ENCODE measurements around the gene PSMC3IP. TPM values are rescaled to one million over a fixed set of nuclear protein-coding genes. Genes with fewer than 3 reads are reported as not detected.

The PSMC3IP gene
- total RNA-seq, 1 experiment from 2014 or later, result 25.2 TPM

DNA sequence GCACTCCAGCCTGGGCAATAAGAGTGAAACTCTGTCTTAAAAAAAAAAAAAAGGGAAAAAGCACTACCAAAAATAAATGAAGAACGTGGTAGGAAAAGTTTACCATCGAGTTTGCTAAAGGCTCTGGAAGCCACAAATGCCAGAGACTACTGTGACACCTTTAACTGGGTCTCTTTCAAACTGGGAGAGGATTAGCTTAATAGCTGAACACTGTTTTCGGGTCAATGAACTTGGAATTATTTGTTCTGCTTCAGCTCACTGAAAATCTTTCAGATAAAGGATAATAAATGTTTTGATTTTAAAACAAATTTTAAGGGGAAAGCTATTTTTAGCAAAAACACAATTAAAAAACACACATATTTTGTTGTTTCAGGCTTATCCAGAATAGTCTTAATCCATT, 30.2 kb upstream of the PSMC3IP start:
- no peak overlapping the region for H3K27ac Mint-ChIP-seq (ENCODE audit: unreplicated experiment)
- ChIA-PET CTCF (interaction anchor here (2.3 to 3.3 kb wide), 3 partner anchors 11 to 72 kb away, joined by 27 to 37 read pairs (median 29); partner anchors contain the start of gene PSMC3IP), POLR2A (interaction anchor here (0.6 to 3.2 kb wide), 3 partner anchors 30 to 136 kb away, joined by 3 to 26 read pairs (median 6); partner anchors contain the start of genes EZH1 and PSMC3IP)
- Histone ChIP-seq H3K36me3 (ENCODE audit: control insufficient read depth, insufficient read depth, low read length) (no peaks in the 10 kb centered on the region), H3K27me3 (replicated peaks; ENCODE audit: control insufficient read depth, insufficient read depth, low read length) (no peaks in the 10 kb centered on the region), H3K4me3 (ENCODE audit: low read depth, low read length) (peak overlapping the region; percentile 70), H3K4me1 (peaks cover 6% of the 10 kb centered on the region; the same call in 1 of the 2 replicates), H3K9me3 (no peaks in the 10 kb centered on the region)
- no peaks in the 10 kb centered on the region for H3K27me3 Mint-ChIP-seq (ENCODE audit: insufficient read depth, unreplicated experiment)
- peaks cover 13% of the 10 kb centered on the region for H3K4me1 Mint-ChIP-seq (ENCODE audit: low read depth, unreplicated experiment)
- H3K4me3 Mint-ChIP-seq (ENCODE audit: unreplicated experiment), result peak overlapping the region; percentile 90
- no peaks in the 10 kb centered on the region for H3K9me3 Mint-ChIP-seq (ENCODE audit: unreplicated experiment)
- BruUV-seq (replicated peaks), result no TSS peak
- DNase-seq, result no peak
- H3K36me3 Mint-ChIP-seq (ENCODE audit: insufficient read depth, unreplicated experiment), result peaks cover 18% of the 10 kb centered on the region
- intact Hi-C loops (cut with micrococcal nuclease; ENCODE audit: unreplicated experiment), result loop anchor here (2.0 kb wide), 1 partner anchor 29 kb away; no protein-coding TSS in a partner anchor
- no peak for TF ChIP-seq CTCF (IDR thresholded peaks at IDR 0.05; ENCODE audit: insufficient read depth in 1 of 2, low read depth in 1 of 2, low read length in 1 of 2, severe bottlenecking in 1 of 2, unreplicated experiment in 1 of 2)

- no peak overlapping the region for H3K27ac Mint-ChIP-seq (ENCODE audit: unreplicated experiment)
- no peaks in the 10 kb centered on the region for H3K27me3 Mint-ChIP-seq (ENCODE audit: insufficient read depth, unreplicated experiment)
- H3K4me3 ChIP-seq (ENCODE audit: low read depth, low read length), result no peak overlapping the region
- H3K4me3 Mint-ChIP-seq (ENCODE audit: unreplicated experiment), result no peak overlapping the region
- DNase-seq, result no peak
- H3K36me3 Mint-ChIP-seq (ENCODE audit: insufficient read depth, unreplicated experiment), result peaks cover 9% of the 10 kb centered on the region
- H3K4me1 ChIP-seq, result no peaks in the 10 kb centered on the region
- no peaks in the 10 kb centered on the region for H3K9me3 ChIP-seq
- no TSS peak for BruUV-seq (replicated peaks)
- H3K36me3 ChIP-seq (ENCODE audit: control insufficient read depth, insufficient read depth, low read length), result no peaks in the 10 kb centered on the region
- no peaks in the 10 kb centered on the region for H3K27me3 ChIP-seq (replicated peaks; ENCODE audit: control insufficient read depth, insufficient read depth, low read length)
- peaks cover 13% of the 10 kb centered on the region for H3K4me1 Mint-ChIP-seq (ENCODE audit: low read depth, unreplicated experiment)
- no peak for TF ChIP-seq CTCF (IDR thresholded peaks at IDR 0.05; ENCODE audit: insufficient read depth in 1 of 2, low read depth in 1 of 2, low read length in 1 of 2, severe bottlenecking in 1 of 2, unreplicated experiment in 1 of 2)
- ChIA-PET CTCF (no interaction called here), POLR2A (no interaction called here)
- intact Hi-C loops (cut with micrococcal nuclease; ENCODE audit: unreplicated experiment), result no loop called here
- H3K9me3 Mint-ChIP-seq (ENCODE audit: unreplicated experiment), result no peaks in the 10 kb centered on the region
These were observed 25.8 kb upstream of the PSMC3IP start for GRCh38 chr17:42603318-42603717.

- intact Hi-C loops (cut with micrococcal nuclease; ENCODE audit: unreplicated experiment), result no loop called here
- ChIA-PET CTCF (interaction anchor here (0.7 kb wide), 1 partner anchor 445 kb away, joined by 3 read pairs; no protein-coding TSS in a partner anchor), POLR2A (no interaction called here)
- no peaks in the 10 kb centered on the region for H3K36me3 ChIP-seq (ENCODE audit: control insufficient read depth, insufficient read depth, low read length)
- H3K9me3 ChIP-seq, result no peaks in the 10 kb centered on the region
- Mint-ChIP-seq H3K36me3 (ENCODE audit: insufficient read depth, unreplicated experiment) (peaks cover 29% of the 10 kb centered on the region), H3K27me3 (ENCODE audit: insufficient read depth, unreplicated experiment) (no peaks in the 10 kb centered on the region), H3K4me3 (ENCODE audit: unreplicated experiment) (no peak overlapping the region), H3K4me1 (ENCODE audit: low read depth, unreplicated experiment) (no peaks in the 10 kb centered on the region), H3K9me3 (ENCODE audit: unreplicated experiment) (no peaks in the 10 kb centered on the region), H3K27ac (ENCODE audit: unreplicated experiment) (no peak overlapping the region)
- DNase-seq, result no peak
- H3K27me3 ChIP-seq (replicated peaks; ENCODE audit: control insufficient read depth, insufficient read depth, low read length), result no peaks in the 10 kb centered on the region
- no peak for TF ChIP-seq CTCF (IDR thresholded peaks at IDR 0.05; ENCODE audit: insufficient read depth in 1 of 2, low read depth in 1 of 2, low read length in 1 of 2, severe bottlenecking in 1 of 2, unreplicated experiment in 1 of 2)
- H3K4me1 ChIP-seq, result no peaks in the 10 kb centered on the region
- no peak overlapping the region for H3K4me3 ChIP-seq (ENCODE audit: low read depth, low read length)
- BruUV-seq (replicated peaks), result no TSS peak
These were observed 21.4 kb upstream of the PSMC3IP start for GRCh38 chr17:42598905-42599304.
